Heart left ventricle (tissue), 16 donors: Measurements from ENCODE around the gene PRKG1. TPM values are rescaled to one million over a fixed set of nuclear protein-coding genes. Genes with fewer than 3 reads are reported as not detected.

Experiments used
- ATAC-seq, 4 donors: fragments of 200-7000 bp; cut with Tn5 transposase; one replicate each; pipeline ENCODE4 v1.9.1; 2020 to 2022; ENCODE audit warnings: moderate library complexity in 4 of 4, mild to moderate bottlenecking in 3 of 4, moderate number of reproducible peaks in 1 of 4
- DNase-seq, 5 donors: peaks; one replicate each; pipeline ENCODE4 v3.0.0-alpha.2; 2020
- H3K27ac ChIP-seq, 12 donors: fragments of 200-600 bp; sonication (generic) in 4 of 12; one replicate each; pipeline versions ENCODE4 v1.5.0 to v1.8.0; 2016 to 2022; ENCODE audit warnings: mild to moderate bottlenecking in 2 of 12
- H3K27me3 ChIP-seq, 9 donors: fragments of 200-600 bp; sonication (generic) in 2 of 9; one replicate each; pipeline versions ENCODE4 v1.5.1 to v1.8.0; 2016 to 2022; ENCODE audit warnings: mild to moderate bottlenecking in 3 of 9
- H3K36me3 ChIP-seq, 9 donors: fragments of 200-600 bp; sonication (generic) in 2 of 9; one replicate each; pipeline versions ENCODE4 v1.5.0 to v1.8.0; 2018 to 2022; ENCODE audit warnings: mild to moderate bottlenecking in 2 of 9
- H3K4me1 ChIP-seq, 12 donors: fragments of 200-600 bp; sonication (generic) in 4 of 12; one replicate each; pipeline versions ENCODE4 v1.5.0 to v1.8.0; 2016 to 2022; ENCODE audit warnings: mild to moderate bottlenecking in 3 of 12
- H3K4me3 ChIP-seq, 12 donors: fragments of 200-600 bp; sonication (generic) in 4 of 12; one replicate each; pipeline versions ENCODE4 v1.5.0 to v1.8.0; 2017 to 2022; ENCODE audit warnings: mild to moderate bottlenecking in 9 of 12, moderate library complexity in 4 of 12
- H3K9me3 ChIP-seq, 12 donors: fragments of 200-600 bp; sonication (generic) in 4 of 12; one replicate each; pipeline versions ENCODE4 v1.5.0 to v1.8.0; 2016 to 2022; ENCODE audit warnings: mild to moderate bottlenecking in 1 of 12
- POLR2A ChIP-seq, 2 donors: fragments of 450-650 bp; IDR thresholded peaks; one replicate each; pipeline ENCODE4 v1.6.1; 2017; ENCODE audit warnings: antibody characterized with exemption in 2 of 2, mild to moderate bottlenecking in 2 of 2, moderate library complexity in 2 of 2
- WGBS, 4 donors: extraction: QIAGEN DNeasy Blood & Tissue Kit in 2 of 4; methylation state at CpG; one replicate each; pipeline versions ENCODE4 v1.1.5 to v1.1.7; 2013 to 2018; 5-methylcytosine and 5-hydroxymethylcytosine counted together
- intact Hi-C, 10 donors: fragments of 100-400 bp; cut with DNase I; formaldehyde crosslinking; loops; one replicate each; pipeline versions ENCODE4 v1.11.1 to v1.14.2; 2022
- polyA plus RNA-seq, 2 donors: library from polyadenylated mRNA; stranded (reverse); fragments of 200-250 nt; gene quantifications; one replicate each; pipeline ENCODE4 v1.2.3, GENCODE V29; 2013
- total RNA-seq, 9 donors: library from RNA; depleted of rRNA in 2 of 9; stranded (reverse); fragments of >200 nt in 2 of 9; fragmentation: NEBNext Ultra II Directional in 3 of 9; extraction: Animal tissue kit (Norgen Biotek cat#: 25700) in 3 of 9; gene quantifications; one replicate each; pipeline versions ENCODE4 v1.1.0 to v1.2.4, GENCODE V29; 2016 to 2023
- TF ChIP-seq, protein P1 (sequence below), 12 donors: fragments of 200-600 bp; sonication (generic) in 4 of 12; IDR thresholded peaks; one replicate each; pipeline versions ENCODE4 v1.5.0 to v1.8.0; 2018 to 2022; ENCODE audit warnings: antibody characterized with exemption in 12 of 12, mild to moderate bottlenecking in 5 of 12
- donor health status: ischemic (EF 13 %, LVEDD 7.1; RV severe dilation, severe dysfunction).
- donor health status: healthy with polysubstance abuse.
- donor health status: DM: no; HTN: yes; CAD: no.
- donor health status: DM: no; HTN: no; CAD: no.
- donor health status: ischemic (EF 25% LVEDD 6.9; RV normal size, moderate dysfunction).
- donor health status: ischemic (EF 25% LVEDD 5.7; RV mildly dilated, moderate dysfunction).
- donor health status: healthy.
- donor health status: DM: yes; HTN: yes; CAD: no.
- donor health status: ischemic (EF 35%, LVEDD 5.7; RV mildly dilated, moderate dysfunction).
- donor health status: nonischemic (EF 11% LVEDD 7.7; RV severe dilation, severe dysfunction).
- donor health status: DM: yes; HTN: yes; CAD: no.
- donor health status: PGD.
- donor health status: ischemic (EF 29% LVEDD 5.4; RV normal size, mild dysfunction).
- donor health status: nonischemic (EF 23%, LVEDD 6.1; RV moderate dilation, normal function).

PRKG1 gene
- total and polyA plus RNA-seq, 11 donors, result 5.5 to 37.3 (median 29.3) TPM

DNA sequence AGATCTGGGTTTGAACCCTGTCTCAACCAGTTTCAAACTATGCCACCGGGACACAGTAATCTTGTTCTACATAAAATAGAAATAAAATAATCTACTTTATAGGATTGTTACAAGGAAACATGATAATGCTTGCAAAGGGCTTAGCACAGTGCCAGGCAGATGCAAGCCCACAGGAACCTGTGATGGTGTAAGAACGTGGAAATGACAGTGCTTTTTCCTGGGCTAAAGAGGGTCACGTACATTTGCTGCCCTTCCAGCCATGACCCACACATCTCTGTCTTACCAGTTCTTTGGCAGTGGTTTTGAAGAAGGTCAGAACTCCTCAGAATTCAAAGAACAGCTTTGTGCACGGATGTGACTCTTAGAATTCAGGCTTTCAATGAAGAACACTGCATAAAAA, 342.2 kb downstream of the PRKG1 start:
- Histone ChIP-seq H3K4me3 (no peak overlapping the region), H3K36me3 (no peaks in the 10 kb centered on the region), H3K4me1 (peaks cover 0 to 26% (median under 1%) of the 10 kb centered on the region in 12 donors), H3K27me3 (no peaks in the 10 kb centered on the region), H3K9me3 (no peaks in the 10 kb centered on the region), H3K27ac (no peak overlapping the region)
- intact Hi-C loops, result no loop called here
- 59 to 85% (median 71%) methylated on average over 4 of the region's 4 CpGs for WGBS, 4 donors
- ATAC-seq, result no peak
- no peak for DNase-seq
- TF ChIP-seq, protein P1, sequence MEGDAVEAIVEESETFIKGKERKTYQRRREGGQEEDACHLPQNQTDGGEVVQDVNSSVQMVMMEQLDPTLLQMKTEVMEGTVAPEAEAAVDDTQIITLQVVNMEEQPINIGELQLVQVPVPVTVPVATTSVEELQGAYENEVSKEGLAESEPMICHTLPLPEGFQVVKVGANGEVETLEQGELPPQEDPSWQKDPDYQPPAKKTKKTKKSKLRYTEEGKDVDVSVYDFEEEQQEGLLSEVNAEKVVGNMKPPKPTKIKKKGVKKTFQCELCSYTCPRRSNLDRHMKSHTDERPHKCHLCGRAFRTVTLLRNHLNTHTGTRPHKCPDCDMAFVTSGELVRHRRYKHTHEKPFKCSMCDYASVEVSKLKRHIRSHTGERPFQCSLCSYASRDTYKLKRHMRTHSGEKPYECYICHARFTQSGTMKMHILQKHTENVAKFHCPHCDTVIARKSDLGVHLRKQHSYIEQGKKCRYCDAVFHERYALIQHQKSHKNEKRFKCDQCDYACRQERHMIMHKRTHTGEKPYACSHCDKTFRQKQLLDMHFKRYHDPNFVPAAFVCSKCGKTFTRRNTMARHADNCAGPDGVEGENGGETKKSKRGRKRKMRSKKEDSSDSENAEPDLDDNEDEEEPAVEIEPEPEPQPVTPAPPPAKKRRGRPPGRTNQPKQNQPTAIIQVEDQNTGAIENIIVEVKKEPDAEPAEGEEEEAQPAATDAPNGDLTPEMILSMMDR (IDR thresholded peaks at IDR 0.05), result no peak
- TF ChIP-seq POLR2A (IDR thresholded peaks at IDR 0.05), result no peak

DNA sequence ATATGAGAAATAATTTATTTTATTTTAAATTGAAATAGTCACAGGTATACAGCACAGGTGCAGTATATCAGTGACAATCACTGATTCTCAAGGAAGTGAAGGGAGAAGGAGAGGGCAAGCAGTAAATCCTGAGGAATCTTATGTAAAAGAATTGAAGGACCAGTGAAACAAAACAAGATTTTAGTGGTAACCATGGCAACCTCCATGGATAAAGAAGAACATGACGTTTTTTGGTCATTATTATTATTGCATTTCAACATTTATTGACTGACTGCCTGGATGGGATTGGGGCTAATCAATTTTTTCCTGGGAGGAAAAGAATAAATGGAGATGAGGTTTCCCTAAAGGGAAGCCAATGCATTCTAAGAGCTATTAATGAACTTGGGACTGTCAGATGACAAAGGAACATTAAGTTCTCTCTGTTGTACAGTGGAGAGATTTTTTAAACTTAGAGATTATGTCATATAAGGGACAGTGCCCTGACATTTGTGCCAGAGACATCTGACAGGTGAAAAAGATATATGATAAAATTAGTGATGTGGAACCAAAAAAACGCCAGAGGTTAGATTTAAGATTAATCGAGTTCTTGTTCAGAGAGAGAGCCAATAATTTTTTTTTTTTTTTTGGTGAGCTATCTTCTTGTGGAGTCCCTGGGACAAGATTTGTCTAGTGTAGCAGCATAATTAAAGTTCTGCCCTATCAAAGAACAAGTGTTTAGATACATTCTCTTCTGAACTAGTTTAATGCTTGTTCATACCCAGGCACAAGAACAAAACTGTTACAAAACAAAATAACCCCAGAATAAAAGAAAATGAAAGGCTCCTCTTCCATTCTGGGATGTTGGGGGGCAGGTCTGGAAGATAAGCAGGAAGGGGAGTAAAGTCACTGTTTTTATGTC, 345.2 kb downstream of the PRKG1 start:
- Histone ChIP-seq H3K27ac (peak overlapping the region in 11 of 12 donors; percentile 3 to 79 (median 57)), H3K4me1 (peaks cover 0 to 45% (median 10%) of the 10 kb centered on the region in 12 donors)
- intact Hi-C loops, result loop anchor here in 9 of 10 donors (5.0 to 10.0 kb wide), 7 partner anchors 32 to 545 kb away; partner anchors contain the start of gene PRKG1 (in 5 of the 9)

DNA sequence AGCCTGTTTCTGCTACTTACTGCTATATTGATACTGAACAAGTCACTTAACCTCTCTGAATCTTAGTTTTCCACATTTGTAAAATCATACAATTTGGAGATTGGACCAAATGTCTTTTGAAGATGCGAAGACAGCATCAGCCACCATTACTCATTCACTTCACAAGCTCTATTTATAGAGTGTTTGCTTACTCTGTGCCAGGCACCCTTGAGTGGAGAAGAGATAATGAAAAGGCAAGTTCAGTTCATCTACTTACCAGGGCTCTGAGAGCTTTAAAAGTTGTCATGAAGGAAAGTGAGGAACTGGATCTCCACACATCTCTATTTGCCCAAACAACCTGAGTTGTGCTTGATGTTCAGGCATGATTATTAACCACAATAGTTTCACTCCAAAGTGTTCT, 347.6 kb downstream of the PRKG1 start:
- DNase-seq (peak in 1 of 5 donors; percentile 29), ATAC-seq (peak; percentile 65 to 89 (median 86))
- Histone ChIP-seq H3K27ac (peak overlapping the region; percentile 52 to 80 (median 72)), H3K4me1 (peaks cover 0 to 48% (median 10%) of the 10 kb centered on the region in 12 donors), H3K27me3 (no peaks in the 10 kb centered on the region), H3K36me3 (no peaks in the 10 kb centered on the region), H3K4me3 (no peak overlapping the region), H3K9me3 (no peaks in the 10 kb centered on the region)
- TF ChIP-seq, protein P1 (IDR thresholded peaks at IDR 0.05), result no peak
- no peak for TF ChIP-seq POLR2A (IDR thresholded peaks at IDR 0.05)
- 35 to 64% (median 51%) methylated on average over 1 of the region's 1 CpG for WGBS, 4 donors
- intact Hi-C loops, result loop anchor here (2.0 to 10.0 kb wide), 8 partner anchors 35 to 543 kb away; partner anchors contain the start of gene PRKG1 (in 6 of the 10)

More for the DNA sequence above, 345.2 kb downstream of the PRKG1 start:
- TF ChIP-seq, protein P1 (IDR thresholded peaks at IDR 0.05), result no peak
- TF ChIP-seq POLR2A (IDR thresholded peaks at IDR 0.05), result no peak
- ATAC-seq (peak; percentile 63 to 76 (median 69)), DNase-seq (no peak)
- H3K4me3 ChIP-seq, result no peak overlapping the region
- 54 to 65% (median 58%) methylated on average over 3 of the region's 3 CpGs for WGBS, 4 donors
- H3K36me3 ChIP-seq, result no peaks in the 10 kb centered on the region
- no peaks in the 10 kb centered on the region for H3K9me3 ChIP-seq
- H3K27me3 ChIP-seq, result no peaks in the 10 kb centered on the region
